WTC11 (cell line): ENCODE data around the gene PELI3.

Experiments used
- ESRRA ChIP-seq: sonication (generic); formaldehyde crosslinking; IDR thresholded peaks from 2 replicates; pipeline ENCODE4 v1.8.1; 2022; ENCODE audit warnings: mild to moderate bottlenecking, missing genetic modification reagents, borderline replicate concordance
- JAZF1 ChIP-seq: fragments of 250-450 bp; sonication (Bioruptor Pico); IDR thresholded peaks from 2 replicates; pipeline ENCODE4 v1.9.0; 2021; ENCODE audit warnings: moderate library complexity, mild to moderate bottlenecking, inconsistent platforms
- MYBL2 ChIP-seq: sonication (generic); formaldehyde crosslinking; IDR thresholded peaks from 2 replicates; pipeline ENCODE4 v1.8.1; 2023; ENCODE audit warnings: mild to moderate bottlenecking, moderate library complexity, missing genetic modification reagents
- ZNF416 ChIP-seq: fragments of 250-450 bp; sonication (Bioruptor Pico); IDR thresholded peaks from 2 replicates; pipeline ENCODE4 v1.9.0; 2021; ENCODE audit warnings: mild to moderate bottlenecking, inconsistent platforms
- TF ChIP-seq, protein P1 (sequence below): fragments of 200-600 bp; IDR thresholded peaks from 2 replicates; pipeline ENCODE4 v1.8.0; 2022; ENCODE audit warnings: antibody characterized with exemption
- TF ChIP-seq, protein P2 (sequence below): sonication (generic); formaldehyde crosslinking; IDR thresholded peaks from 2 replicates; pipeline ENCODE4 v1.8.0; 2023; ENCODE audit warnings: mild to moderate bottlenecking, missing genetic modification reagents
- TF ChIP-seq, protein P3 (sequence below): sonication (generic); formaldehyde crosslinking; IDR thresholded peaks from 2 replicates; pipeline ENCODE4 v1.8.0; 2022; ENCODE audit warnings: mild to moderate bottlenecking, missing genetic modification reagents
- TF ChIP-seq, protein P4 (sequence below): sonication (generic); formaldehyde crosslinking; IDR thresholded peaks from 2 replicates; pipeline ENCODE4 v1.8.1; 2023; ENCODE audit warnings: mild to moderate bottlenecking, missing genetic modification reagents, moderate library complexity
- TF ChIP-seq, protein P5 (sequence below): sonication (generic); formaldehyde crosslinking; IDR thresholded peaks from 2 replicates; pipeline ENCODE4 v1.8.0; 2023; ENCODE audit warnings: missing genetic modification reagents

DNA sequence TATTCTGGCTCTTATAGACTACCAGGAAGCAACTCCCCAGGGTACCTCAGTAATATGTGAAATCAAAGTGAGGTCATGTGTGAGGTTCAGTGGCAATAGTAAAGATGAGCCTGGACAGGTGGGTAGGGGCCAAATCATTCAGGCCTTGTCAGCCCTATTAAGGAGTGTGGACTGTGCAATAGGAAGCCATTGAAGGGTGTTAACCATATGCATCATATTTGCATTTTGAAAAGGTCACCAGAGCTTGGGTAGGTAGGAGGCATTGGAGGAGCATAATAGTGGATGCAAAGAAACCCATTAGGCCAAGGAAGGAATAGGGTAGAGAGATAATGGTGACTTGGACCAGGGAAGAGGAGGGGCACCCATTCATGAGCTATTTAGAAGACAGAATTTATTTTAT, 19.7 kb upstream of the PELI3 start:
- TF ChIP-seq, protein P1, sequence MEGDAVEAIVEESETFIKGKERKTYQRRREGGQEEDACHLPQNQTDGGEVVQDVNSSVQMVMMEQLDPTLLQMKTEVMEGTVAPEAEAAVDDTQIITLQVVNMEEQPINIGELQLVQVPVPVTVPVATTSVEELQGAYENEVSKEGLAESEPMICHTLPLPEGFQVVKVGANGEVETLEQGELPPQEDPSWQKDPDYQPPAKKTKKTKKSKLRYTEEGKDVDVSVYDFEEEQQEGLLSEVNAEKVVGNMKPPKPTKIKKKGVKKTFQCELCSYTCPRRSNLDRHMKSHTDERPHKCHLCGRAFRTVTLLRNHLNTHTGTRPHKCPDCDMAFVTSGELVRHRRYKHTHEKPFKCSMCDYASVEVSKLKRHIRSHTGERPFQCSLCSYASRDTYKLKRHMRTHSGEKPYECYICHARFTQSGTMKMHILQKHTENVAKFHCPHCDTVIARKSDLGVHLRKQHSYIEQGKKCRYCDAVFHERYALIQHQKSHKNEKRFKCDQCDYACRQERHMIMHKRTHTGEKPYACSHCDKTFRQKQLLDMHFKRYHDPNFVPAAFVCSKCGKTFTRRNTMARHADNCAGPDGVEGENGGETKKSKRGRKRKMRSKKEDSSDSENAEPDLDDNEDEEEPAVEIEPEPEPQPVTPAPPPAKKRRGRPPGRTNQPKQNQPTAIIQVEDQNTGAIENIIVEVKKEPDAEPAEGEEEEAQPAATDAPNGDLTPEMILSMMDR = no peak
- TF ChIP-seq, protein P2, sequence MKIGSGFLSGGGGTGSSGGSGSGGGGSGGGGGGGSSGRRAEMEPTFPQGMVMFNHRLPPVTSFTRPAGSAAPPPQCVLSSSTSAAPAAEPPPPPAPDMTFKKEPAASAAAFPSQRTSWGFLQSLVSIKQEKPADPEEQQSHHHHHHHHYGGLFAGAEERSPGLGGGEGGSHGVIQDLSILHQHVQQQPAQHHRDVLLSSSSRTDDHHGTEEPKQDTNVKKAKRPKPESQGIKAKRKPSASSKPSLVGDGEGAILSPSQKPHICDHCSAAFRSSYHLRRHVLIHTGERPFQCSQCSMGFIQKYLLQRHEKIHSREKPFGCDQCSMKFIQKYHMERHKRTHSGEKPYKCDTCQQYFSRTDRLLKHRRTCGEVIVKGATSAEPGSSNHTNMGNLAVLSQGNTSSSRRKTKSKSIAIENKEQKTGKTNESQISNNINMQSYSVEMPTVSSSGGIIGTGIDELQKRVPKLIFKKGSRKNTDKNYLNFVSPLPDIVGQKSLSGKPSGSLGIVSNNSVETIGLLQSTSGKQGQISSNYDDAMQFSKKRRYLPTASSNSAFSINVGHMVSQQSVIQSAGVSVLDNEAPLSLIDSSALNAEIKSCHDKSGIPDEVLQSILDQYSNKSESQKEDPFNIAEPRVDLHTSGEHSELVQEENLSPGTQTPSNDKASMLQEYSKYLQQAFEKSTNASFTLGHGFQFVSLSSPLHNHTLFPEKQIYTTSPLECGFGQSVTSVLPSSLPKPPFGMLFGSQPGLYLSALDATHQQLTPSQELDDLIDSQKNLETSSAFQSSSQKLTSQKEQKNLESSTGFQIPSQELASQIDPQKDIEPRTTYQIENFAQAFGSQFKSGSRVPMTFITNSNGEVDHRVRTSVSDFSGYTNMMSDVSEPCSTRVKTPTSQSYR (CRISPR knock-in tag) = no peak
- TF ChIP-seq MYBL2 (CRISPR knock-in tag) (no peak), ZNF416 (CRISPR knock-in tag) (no peak), ESRRA (CRISPR knock-in tag) (no peak), JAZF1 (CRISPR knock-in tag) (no peak)
- TF ChIP-seq, protein P3, sequence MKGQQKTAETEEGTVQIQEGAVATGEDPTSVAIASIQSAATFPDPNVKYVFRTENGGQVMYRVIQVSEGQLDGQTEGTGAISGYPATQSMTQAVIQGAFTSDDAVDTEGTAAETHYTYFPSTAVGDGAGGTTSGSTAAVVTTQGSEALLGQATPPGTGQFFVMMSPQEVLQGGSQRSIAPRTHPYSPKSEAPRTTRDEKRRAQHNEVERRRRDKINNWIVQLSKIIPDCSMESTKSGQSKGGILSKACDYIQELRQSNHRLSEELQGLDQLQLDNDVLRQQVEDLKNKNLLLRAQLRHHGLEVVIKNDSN (CRISPR knock-in tag) = no peak
- TF ChIP-seq, protein P4, sequence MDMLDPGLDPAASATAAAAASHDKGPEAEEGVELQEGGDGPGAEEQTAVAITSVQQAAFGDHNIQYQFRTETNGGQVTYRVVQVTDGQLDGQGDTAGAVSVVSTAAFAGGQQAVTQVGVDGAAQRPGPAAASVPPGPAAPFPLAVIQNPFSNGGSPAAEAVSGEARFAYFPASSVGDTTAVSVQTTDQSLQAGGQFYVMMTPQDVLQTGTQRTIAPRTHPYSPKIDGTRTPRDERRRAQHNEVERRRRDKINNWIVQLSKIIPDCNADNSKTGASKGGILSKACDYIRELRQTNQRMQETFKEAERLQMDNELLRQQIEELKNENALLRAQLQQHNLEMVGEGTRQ (CRISPR knock-in tag) = no peak
- TF ChIP-seq, protein P5, sequence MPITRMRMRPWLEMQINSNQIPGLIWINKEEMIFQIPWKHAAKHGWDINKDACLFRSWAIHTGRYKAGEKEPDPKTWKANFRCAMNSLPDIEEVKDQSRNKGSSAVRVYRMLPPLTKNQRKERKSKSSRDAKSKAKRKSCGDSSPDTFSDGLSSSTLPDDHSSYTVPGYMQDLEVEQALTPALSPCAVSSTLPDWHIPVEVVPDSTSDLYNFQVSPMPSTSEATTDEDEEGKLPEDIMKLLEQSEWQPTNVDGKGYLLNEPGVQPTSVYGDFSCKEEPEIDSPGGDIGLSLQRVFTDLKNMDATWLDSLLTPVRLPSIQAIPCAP (CRISPR knock-in tag) = no peak
